ENCODE measurements around the gene PITPNC1.

Gene PITPNC1

GRCh38 chr17:67458203-67458602, 81.1 kb downstream of the PITPNC1 start:
- H3K23ac ChIP-seq (ENCODE audit: low read depth, low read length, poor library complexity): no peak overlapping the region
- H2AFZ ChIP-seq (ENCODE audit: low read length): no peak overlapping the region
- no CpG with 5 or more reads among the region's 2 CpGs for WGBS, 2 donors (ENCODE audit: extremely low coverage in 2 of 2, insufficient read length in 2 of 2, insufficient replicate concordance in 1 of 2)
- H3K27me3 ChIP-seq (ENCODE audit: control insufficient read depth in 3 of 3, insufficient read depth in 3 of 3, low read depth in 1 of 3, low read length in 3 of 3): no peaks in the 10 kb centered on the region
- H3K4me1 ChIP-seq (ENCODE audit: control insufficient read depth in 2 of 2, insufficient read depth in 1 of 2, low read depth in 1 of 2, low read length in 2 of 2): peaks cover 0 to 2% of the 10 kb centered on the region in 2 donors
- H3K27ac ChIP-seq (replicated peaks; ENCODE audit: low read length): no peak overlapping the region
- H3K4me3 ChIP-seq (ENCODE audit: low read length in 2 of 2): no peak overlapping the region
- H3K4ac ChIP-seq (ENCODE audit: low read length): no peak overlapping the region
- no peak overlapping the region for H4K8ac ChIP-seq (ENCODE audit: low read depth, low read length)
- H3K4me2 ChIP-seq (ENCODE audit: insufficient read depth, low read length, poor library complexity, severe bottlenecking): no peak overlapping the region
- no peaks in the 10 kb centered on the region for H3K36me3 ChIP-seq (replicated peaks in 1 of 2; ENCODE audit: control insufficient read depth in 2 of 2, insufficient read depth in 2 of 2, low read length in 2 of 2)
- no peaks in the 10 kb centered on the region for H3K79me1 ChIP-seq (ENCODE audit: low read depth, low read length)
- H2AK5ac ChIP-seq (ENCODE audit: low read depth, low read length): no peak overlapping the region
- H3K18ac ChIP-seq (ENCODE audit: low read length): no peak overlapping the region
- H3K14ac ChIP-seq (ENCODE audit: low read length): no peak overlapping the region
- no peak overlapping the region for H2BK120ac ChIP-seq (ENCODE audit: low read depth, low read length)
- no peak for DNase-seq (ENCODE audit: low spot score)
- peaks cover 1 to 20% of the 10 kb centered on the region in 2 donors for H3K9me3 ChIP-seq (replicated peaks in 1 of 2; ENCODE audit: control insufficient read depth in 2 of 2, insufficient read depth in 1 of 2, low read depth in 1 of 2, low read length in 2 of 2)
- no peak overlapping the region for H3K9ac ChIP-seq (ENCODE audit: low read depth, low read length, poor library complexity)
- no peak overlapping the region for H2BK5ac ChIP-seq (ENCODE audit: low read length)
- H4K91ac ChIP-seq (ENCODE audit: low read depth, low read length, poor library complexity): no peak overlapping the region
- no peak overlapping the region for H2BK12ac ChIP-seq (ENCODE audit: low read length)
- no peak overlapping the region for H2BK15ac ChIP-seq (ENCODE audit: low read length)

DNA sequence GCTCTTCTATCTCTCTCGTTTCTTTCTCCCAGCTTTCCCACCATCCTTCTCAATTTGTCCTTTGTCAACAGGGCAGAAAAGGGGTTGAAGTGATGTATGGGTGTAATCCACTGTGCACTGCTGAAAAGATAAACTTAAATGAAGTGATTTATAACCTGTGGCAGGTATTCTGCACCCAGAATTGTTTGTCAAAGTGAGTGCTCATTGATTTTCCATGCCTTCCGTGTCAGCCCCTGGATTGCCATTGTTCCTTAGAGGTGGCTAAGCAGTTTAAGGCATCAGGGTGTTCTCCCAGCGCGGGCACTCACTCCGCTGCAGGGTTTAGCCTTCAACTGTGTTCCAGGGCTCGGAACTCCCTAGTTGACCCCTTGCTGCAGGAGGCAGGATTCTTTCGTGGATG, 82.9 kb downstream of the PITPNC1 start:
- Histone ChIP-seq H4K8ac (ENCODE audit: low read depth, low read length) (no peak overlapping the region), H3K4me2 (ENCODE audit: insufficient read depth, low read length, poor library complexity, severe bottlenecking) (no peak overlapping the region), H2BK120ac (ENCODE audit: low read depth, low read length) (no peak overlapping the region), H4K91ac (ENCODE audit: low read depth, low read length, poor library complexity) (no peak overlapping the region), H2AFZ (ENCODE audit: low read length) (no peak overlapping the region), H3K36me3 (replicated peaks in 1 of 2; ENCODE audit: control insufficient read depth in 2 of 2, insufficient read depth in 2 of 2, low read length in 2 of 2) (no peaks in the 10 kb centered on the region), H3K27me3 (ENCODE audit: control insufficient read depth in 3 of 3, insufficient read depth in 3 of 3, low read depth in 1 of 3, low read length in 3 of 3) (no peaks in the 10 kb centered on the region), H2BK15ac (ENCODE audit: low read length) (no peak overlapping the region), H3K4ac (ENCODE audit: low read length) (no peak overlapping the region), H2BK12ac (ENCODE audit: low read length) (no peak overlapping the region), H2BK5ac (ENCODE audit: low read length) (no peak overlapping the region), H3K23ac (ENCODE audit: low read depth, low read length, poor library complexity) (no peak overlapping the region), H2AK5ac (ENCODE audit: low read depth, low read length) (no peak overlapping the region), H3K4me1 (ENCODE audit: control insufficient read depth in 2 of 2, insufficient read depth in 1 of 2, low read depth in 1 of 2, low read length in 2 of 2) (peaks cover 0 to 2% of the 10 kb centered on the region in 2 donors), H3K9ac (ENCODE audit: low read depth, low read length, poor library complexity) (no peak overlapping the region), H3K79me1 (ENCODE audit: low read depth, low read length) (no peaks in the 10 kb centered on the region), H3K9me3 (replicated peaks in 1 of 2; ENCODE audit: control insufficient read depth in 2 of 2, insufficient read depth in 1 of 2, low read depth in 1 of 2, low read length in 2 of 2) (peaks cover 1 to 20% of the 10 kb centered on the region in 2 donors), H3K4me3 (ENCODE audit: low read length in 2 of 2) (no peak overlapping the region), H3K14ac (ENCODE audit: low read length) (no peak overlapping the region), H3K18ac (ENCODE audit: low read length) (no peak overlapping the region), H3K27ac (replicated peaks; ENCODE audit: low read length) (no peak overlapping the region)
- no peak for DNase-seq (ENCODE audit: low spot score)
- no CpG with 5 or more reads among the region's 7 CpGs for WGBS, 2 donors (ENCODE audit: extremely low coverage in 2 of 2, insufficient read length in 2 of 2, insufficient replicate concordance in 1 of 2)

- no peak overlapping the region for H3K27ac ChIP-seq (replicated peaks; ENCODE audit: low read length)
- H2AK5ac ChIP-seq (ENCODE audit: low read depth, low read length): no peak overlapping the region
- no peak for DNase-seq (ENCODE audit: low spot score)
- no peak overlapping the region for H3K14ac ChIP-seq (ENCODE audit: low read length)
- no peak overlapping the region for H2BK12ac ChIP-seq (ENCODE audit: low read length)
- peaks cover 1 to 20% of the 10 kb centered on the region in 2 donors for H3K9me3 ChIP-seq (replicated peaks in 1 of 2; ENCODE audit: control insufficient read depth in 2 of 2, insufficient read depth in 1 of 2, low read depth in 1 of 2, low read length in 2 of 2)
- no peak overlapping the region for H3K4me2 ChIP-seq (ENCODE audit: insufficient read depth, low read length, poor library complexity, severe bottlenecking)
- H4K8ac ChIP-seq (ENCODE audit: low read depth, low read length): no peak overlapping the region
- H3K4me1 ChIP-seq (ENCODE audit: control insufficient read depth in 2 of 2, insufficient read depth in 1 of 2, low read depth in 1 of 2, low read length in 2 of 2): peaks cover 0 to 4% of the 10 kb centered on the region in 2 donors
- no peak overlapping the region for H3K23ac ChIP-seq (ENCODE audit: low read depth, low read length, poor library complexity)
- no peaks in the 10 kb centered on the region for H3K79me1 ChIP-seq (ENCODE audit: low read depth, low read length)
- no peak overlapping the region for H2BK120ac ChIP-seq (ENCODE audit: low read depth, low read length)
- H2BK15ac ChIP-seq (ENCODE audit: low read length): no peak overlapping the region
- no peak overlapping the region for H3K4me3 ChIP-seq (ENCODE audit: low read length in 2 of 2)
- no peak overlapping the region for H2BK5ac ChIP-seq (ENCODE audit: low read length)
- H3K18ac ChIP-seq (ENCODE audit: low read length): no peak overlapping the region
- H4K91ac ChIP-seq (ENCODE audit: low read depth, low read length, poor library complexity): no peak overlapping the region
- no peaks in the 10 kb centered on the region for H3K36me3 ChIP-seq (replicated peaks in 1 of 2; ENCODE audit: control insufficient read depth in 2 of 2, insufficient read depth in 2 of 2, low read length in 2 of 2)
- no peak overlapping the region for H2AFZ ChIP-seq (ENCODE audit: low read length)
- no peak overlapping the region for H3K9ac ChIP-seq (ENCODE audit: low read depth, low read length, poor library complexity)
- no peak overlapping the region for H3K4ac ChIP-seq (ENCODE audit: low read length)
- no CpG with 5 or more reads among the region's 6 CpGs for WGBS, 2 donors (ENCODE audit: extremely low coverage in 2 of 2, insufficient read length in 2 of 2, insufficient replicate concordance in 1 of 2)
- H3K27me3 ChIP-seq (ENCODE audit: control insufficient read depth in 3 of 3, insufficient read depth in 3 of 3, low read depth in 1 of 3, low read length in 3 of 3): no peaks in the 10 kb centered on the region
Measured at GRCh38 chr17:67461228-67461780, 84.2 kb downstream of the PITPNC1 start.

DNA sequence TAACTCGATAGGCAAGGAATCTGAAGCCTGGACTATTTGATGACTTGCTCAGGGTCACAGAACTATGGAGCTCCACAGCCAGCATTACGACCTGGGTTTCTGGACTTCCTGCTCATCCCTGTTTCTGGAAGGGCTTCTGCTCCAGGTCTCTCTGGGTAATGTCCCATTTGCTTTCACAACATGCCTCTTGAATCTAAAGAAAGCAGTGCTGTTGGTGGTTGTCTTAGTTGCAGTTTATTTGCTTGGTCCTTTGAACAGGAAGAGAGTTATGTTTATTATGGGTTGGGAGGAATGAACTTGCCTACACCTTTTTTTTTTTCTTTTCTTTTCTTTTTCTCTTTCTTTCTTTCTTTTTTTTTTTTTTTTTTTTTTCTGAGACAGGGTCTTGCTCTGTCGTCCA, 84.8 kb downstream of the PITPNC1 start:
- H3K4me1 ChIP-seq (ENCODE audit: control insufficient read depth in 2 of 2, insufficient read depth in 1 of 2, low read depth in 1 of 2, low read length in 2 of 2): peaks cover 0 to 8% of the 10 kb centered on the region in 2 donors
- H3K9me3 ChIP-seq (replicated peaks in 1 of 2; ENCODE audit: control insufficient read depth in 2 of 2, insufficient read depth in 1 of 2, low read depth in 1 of 2, low read length in 2 of 2): peaks cover 1 to 17% of the 10 kb centered on the region in 2 donors
- H3K79me1 ChIP-seq (ENCODE audit: low read depth, low read length): no peaks in the 10 kb centered on the region
- H4K8ac ChIP-seq (ENCODE audit: low read depth, low read length): no peak overlapping the region
- H3K9ac ChIP-seq (ENCODE audit: low read depth, low read length, poor library complexity): no peak overlapping the region
- H4K91ac ChIP-seq (ENCODE audit: low read depth, low read length, poor library complexity): no peak overlapping the region
- no peak overlapping the region for H2BK120ac ChIP-seq (ENCODE audit: low read depth, low read length)
- no peak overlapping the region for H2BK12ac ChIP-seq (ENCODE audit: low read length)
- no peak overlapping the region for H3K14ac ChIP-seq (ENCODE audit: low read length)
- H3K4ac ChIP-seq (ENCODE audit: low read length): no peak overlapping the region
- H2AK5ac ChIP-seq (ENCODE audit: low read depth, low read length): no peak overlapping the region
- no peaks in the 10 kb centered on the region for H3K27me3 ChIP-seq (ENCODE audit: control insufficient read depth in 3 of 3, insufficient read depth in 3 of 3, low read depth in 1 of 3, low read length in 3 of 3)
- no peak overlapping the region for H3K27ac ChIP-seq (replicated peaks; ENCODE audit: low read length)
- H2BK15ac ChIP-seq (ENCODE audit: low read length): no peak overlapping the region
- H2BK5ac ChIP-seq (ENCODE audit: low read length): no peak overlapping the region
- H3K4me2 ChIP-seq (ENCODE audit: insufficient read depth, low read length, poor library complexity, severe bottlenecking): no peak overlapping the region
- DNase-seq (ENCODE audit: low spot score): no peak
- H3K18ac ChIP-seq (ENCODE audit: low read length): no peak overlapping the region
- H3K36me3 ChIP-seq (replicated peaks in 1 of 2; ENCODE audit: control insufficient read depth in 2 of 2, insufficient read depth in 2 of 2, low read length in 2 of 2): no peaks in the 10 kb centered on the region
- H3K23ac ChIP-seq (ENCODE audit: low read depth, low read length, poor library complexity): no peak overlapping the region
- H2AFZ ChIP-seq (ENCODE audit: low read length): no peak overlapping the region
- no peak overlapping the region for H3K4me3 ChIP-seq (ENCODE audit: low read length in 2 of 2)
- no CpG with 5 or more reads among the region's 3 CpGs for WGBS, 2 donors (ENCODE audit: extremely low coverage in 2 of 2, insufficient read length in 2 of 2, insufficient replicate concordance in 1 of 2)

Data from neuronal stem cell (in vitro differentiated cells).